HG02798 (cell line): ENCODE results near the gene PPP1R26.
"Not testable (repeated sequence)": the region's sequence is repeated elsewhere in the genome, so short reads cannot be mapped to it uniquely, and the experiment has no call there.

Experiments
- ATAC-seq: cut with Tn5 transposase; IDR thresholded peaks from one replicate; pipeline ENCODE4 v1.9.1; 2021; ENCODE audit warnings: mild to moderate bottlenecking; ENCODE audit not compliant: unreplicated experiment, poor library complexity

Gene PPP1R26

DNA sequence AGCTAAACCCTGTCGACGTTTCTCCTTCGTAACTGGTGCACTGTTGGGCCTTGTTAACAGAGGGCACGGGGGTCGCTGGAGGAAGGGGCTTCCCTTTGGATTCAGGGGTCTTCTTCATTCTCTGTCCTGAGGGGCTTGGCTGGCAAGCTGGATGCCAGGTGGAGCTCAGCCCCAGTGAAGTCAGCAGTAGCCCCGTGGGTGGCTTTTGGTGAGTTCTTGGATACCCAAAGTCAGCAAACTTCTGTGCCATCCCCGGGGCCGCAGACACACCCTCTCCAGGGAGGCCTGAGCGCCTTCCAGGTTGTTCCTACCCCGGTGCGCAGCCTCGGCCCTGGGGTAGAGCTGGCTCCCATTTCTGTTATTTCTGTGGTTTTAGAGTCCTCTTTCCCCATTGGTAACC lies 54.1 kb downstream of the PPP1R26 start:
- no peak for ATAC-seq

DNA sequence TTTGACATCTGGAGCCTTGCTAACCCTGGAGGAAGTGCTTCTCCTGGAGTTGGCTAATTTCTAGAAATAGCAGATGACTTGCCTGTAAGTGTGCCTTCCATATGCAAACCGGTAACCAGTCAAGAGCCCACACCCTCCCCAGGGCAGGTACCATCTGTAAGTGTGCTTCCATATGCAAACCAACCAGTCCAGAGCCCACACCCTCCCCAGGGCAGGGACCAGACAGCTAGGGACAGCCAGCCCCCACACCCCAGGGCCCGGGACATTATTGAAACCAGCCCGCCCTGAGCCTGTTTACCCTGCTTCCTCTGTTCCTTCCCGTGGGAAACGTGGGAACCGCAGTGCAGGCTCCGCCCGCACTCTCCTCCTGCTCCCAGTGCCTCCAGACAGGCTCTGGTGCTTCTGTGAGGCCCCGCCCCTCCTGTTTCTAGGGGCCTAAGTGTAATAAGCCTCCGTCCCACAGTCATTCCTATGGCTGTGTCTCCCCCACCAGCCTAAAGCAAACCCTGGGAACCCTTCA lies 54.7 kb downstream of the PPP1R26 start:
- ATAC-seq, result not testable (repeated sequence)

DNA sequence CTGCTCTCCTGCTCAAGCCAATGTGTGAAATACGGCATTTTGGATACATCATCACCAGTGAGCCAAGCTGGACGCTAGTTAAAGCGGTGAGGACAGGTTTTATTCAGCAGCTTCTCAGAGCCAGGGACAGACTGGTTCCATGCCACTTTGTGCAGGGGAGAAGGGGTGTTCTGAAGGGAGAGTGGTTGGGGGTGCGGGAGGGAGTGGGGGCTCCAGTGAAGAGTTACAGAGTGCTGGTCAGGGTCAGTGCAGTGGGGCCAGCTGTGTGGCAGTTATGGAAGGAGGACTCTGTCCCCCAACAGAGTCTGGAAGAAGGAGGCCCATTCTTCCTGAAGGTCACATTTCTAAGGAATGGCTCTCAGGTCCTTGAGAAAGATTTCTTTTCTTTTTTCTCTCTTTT lies 55.2 kb downstream of the PPP1R26 start:
- not testable (repeated sequence) for ATAC-seq

DNA sequence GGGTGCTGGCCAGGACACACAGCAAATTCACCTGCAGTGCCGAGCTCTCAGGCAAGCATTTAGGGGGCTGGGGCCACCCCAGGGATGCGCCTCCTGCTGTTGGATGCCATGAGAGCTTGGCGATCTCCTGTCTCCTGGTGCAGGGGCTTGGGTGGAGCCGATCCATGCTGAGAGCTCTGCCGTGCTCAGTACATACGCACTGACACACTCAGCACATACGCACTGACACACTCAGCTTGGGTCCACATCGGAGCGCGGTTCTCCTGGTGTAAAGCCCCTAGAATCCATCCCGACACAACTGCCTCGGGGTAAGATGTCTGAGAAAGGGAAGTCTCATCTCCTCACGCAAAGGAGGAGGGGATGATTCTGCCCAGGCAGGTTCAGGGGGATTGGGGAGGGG lies 56.0 kb downstream of the PPP1R26 start:
- not testable (repeated sequence) for ATAC-seq

DNA sequence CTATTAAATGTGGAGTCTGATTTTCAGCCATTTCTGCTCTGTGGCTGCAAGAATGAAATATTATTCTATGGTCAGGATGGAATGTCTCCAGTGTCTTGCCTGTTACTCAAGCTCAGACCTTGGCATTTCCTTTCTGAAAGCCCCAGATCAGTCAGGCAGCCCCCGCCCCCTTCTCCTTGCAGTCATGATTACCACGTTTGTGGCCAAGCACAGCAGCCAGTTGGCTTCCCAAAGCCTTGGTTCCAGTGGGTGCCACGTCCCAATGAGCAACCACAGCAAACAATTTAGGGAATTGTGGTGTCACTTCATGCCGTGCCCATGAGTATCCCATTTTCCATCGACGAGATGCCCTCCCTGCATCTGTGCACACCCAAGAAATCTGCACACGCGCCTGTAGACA lies 56.6 kb downstream of the PPP1R26 start:
- ATAC-seq, result no peak
